HL-60 (cell line): ENCODE results near the gene C16orf95.

ENCODE experiments used
- GABPA ChIP-seq: IDR thresholded peaks from 2 replicates; pipeline ENCODE4 v1.6.1; 2012; ENCODE audit warnings: low read depth
- POLR2AphosphoS5 ChIP-seq: IDR thresholded peaks from 2 replicates; pipeline ENCODE4 v1.6.1; 2012; ENCODE audit warnings: low read depth
- TF ChIP-seq, protein P1 (sequence below): IDR thresholded peaks from one replicate; pipeline ENCODE4 v1.5.1; 2011; ENCODE audit warnings: low read length, control low read depth, inconsistent platforms; ENCODE audit not compliant: insufficient read depth
- TF ChIP-seq, protein P2 (sequence below): IDR thresholded peaks from 2 replicates; pipeline ENCODE4 v1.6.1; 2012; ENCODE audit warnings: low read depth; ENCODE audit not compliant: insufficient replicate concordance

DNA sequence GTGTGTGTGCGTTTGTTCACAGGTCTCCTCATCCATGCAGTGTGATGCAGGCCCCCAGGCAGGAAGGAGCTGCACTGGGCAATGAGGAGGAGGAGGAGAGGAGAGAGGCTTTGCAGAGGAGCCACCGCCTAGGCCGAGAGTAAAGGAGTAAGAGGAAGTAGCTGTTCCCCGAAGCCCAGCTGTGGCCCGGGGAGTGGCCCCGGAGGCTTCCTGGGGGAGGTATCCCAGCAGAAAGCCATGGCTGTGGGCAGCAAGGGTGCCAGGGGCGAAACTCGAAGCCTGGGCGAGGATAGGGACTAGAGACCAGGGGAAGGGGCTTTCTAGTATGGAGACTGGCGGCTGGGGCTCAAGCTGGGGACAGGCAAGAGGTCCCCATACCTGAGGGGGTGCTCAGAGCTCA lies 12.2 kb downstream of the C16orf95 start:
- TF ChIP-seq, protein P1, sequence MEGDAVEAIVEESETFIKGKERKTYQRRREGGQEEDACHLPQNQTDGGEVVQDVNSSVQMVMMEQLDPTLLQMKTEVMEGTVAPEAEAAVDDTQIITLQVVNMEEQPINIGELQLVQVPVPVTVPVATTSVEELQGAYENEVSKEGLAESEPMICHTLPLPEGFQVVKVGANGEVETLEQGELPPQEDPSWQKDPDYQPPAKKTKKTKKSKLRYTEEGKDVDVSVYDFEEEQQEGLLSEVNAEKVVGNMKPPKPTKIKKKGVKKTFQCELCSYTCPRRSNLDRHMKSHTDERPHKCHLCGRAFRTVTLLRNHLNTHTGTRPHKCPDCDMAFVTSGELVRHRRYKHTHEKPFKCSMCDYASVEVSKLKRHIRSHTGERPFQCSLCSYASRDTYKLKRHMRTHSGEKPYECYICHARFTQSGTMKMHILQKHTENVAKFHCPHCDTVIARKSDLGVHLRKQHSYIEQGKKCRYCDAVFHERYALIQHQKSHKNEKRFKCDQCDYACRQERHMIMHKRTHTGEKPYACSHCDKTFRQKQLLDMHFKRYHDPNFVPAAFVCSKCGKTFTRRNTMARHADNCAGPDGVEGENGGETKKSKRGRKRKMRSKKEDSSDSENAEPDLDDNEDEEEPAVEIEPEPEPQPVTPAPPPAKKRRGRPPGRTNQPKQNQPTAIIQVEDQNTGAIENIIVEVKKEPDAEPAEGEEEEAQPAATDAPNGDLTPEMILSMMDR: no peak
- TF ChIP-seq POLR2AphosphoS5 (no peak), GABPA (no peak)
- TF ChIP-seq, protein P2, sequence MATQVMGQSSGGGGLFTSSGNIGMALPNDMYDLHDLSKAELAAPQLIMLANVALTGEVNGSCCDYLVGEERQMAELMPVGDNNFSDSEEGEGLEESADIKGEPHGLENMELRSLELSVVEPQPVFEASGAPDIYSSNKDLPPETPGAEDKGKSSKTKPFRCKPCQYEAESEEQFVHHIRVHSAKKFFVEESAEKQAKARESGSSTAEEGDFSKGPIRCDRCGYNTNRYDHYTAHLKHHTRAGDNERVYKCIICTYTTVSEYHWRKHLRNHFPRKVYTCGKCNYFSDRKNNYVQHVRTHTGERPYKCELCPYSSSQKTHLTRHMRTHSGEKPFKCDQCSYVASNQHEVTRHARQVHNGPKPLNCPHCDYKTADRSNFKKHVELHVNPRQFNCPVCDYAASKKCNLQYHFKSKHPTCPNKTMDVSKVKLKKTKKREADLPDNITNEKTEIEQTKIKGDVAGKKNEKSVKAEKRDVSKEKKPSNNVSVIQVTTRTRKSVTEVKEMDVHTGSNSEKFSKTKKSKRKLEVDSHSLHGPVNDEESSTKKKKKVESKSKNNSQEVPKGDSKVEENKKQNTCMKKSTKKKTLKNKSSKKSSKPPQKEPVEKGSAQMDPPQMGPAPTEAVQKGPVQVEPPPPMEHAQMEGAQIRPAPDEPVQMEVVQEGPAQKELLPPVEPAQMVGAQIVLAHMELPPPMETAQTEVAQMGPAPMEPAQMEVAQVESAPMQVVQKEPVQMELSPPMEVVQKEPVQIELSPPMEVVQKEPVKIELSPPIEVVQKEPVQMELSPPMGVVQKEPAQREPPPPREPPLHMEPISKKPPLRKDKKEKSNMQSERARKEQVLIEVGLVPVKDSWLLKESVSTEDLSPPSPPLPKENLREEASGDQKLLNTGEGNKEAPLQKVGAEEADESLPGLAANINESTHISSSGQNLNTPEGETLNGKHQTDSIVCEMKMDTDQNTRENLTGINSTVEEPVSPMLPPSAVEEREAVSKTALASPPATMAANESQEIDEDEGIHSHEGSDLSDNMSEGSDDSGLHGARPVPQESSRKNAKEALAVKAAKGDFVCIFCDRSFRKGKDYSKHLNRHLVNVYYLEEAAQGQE: no peak
